Epithelial cell of proximal tubule (primary cell): ENCODE results near the gene CEBPB. TPM values are rescaled to one million over a fixed set of nuclear protein-coding genes. Genes with fewer than 3 reads are reported as not detected.

ENCODE experiments used
- DNase-seq: peaks from one replicate; pipeline ENCODE4 v3.0.0-alpha.2; 2011; ENCODE audit warnings: low read depth
- H3K4me3 ChIP-seq: 2 replicates; pipeline ENCODE4 v1.5.1; 2011; ENCODE audit warnings: low read depth, mild to moderate bottlenecking, low read length
- CTCF ChIP-seq: conservative IDR thresholded peaks from 2 replicates; pipeline ENCODE4 v1.5.1; 2012; ENCODE audit warnings: low read depth, mild to moderate bottlenecking, low read length
- total RNA-seq: library from RNA; depleted of rRNA; stranded (reverse); fragments of >200 nt; gene quantifications from 2 replicates; pipeline ENCODE4 v1.2.3, GENCODE V29; 2015

CEBPB gene
- total RNA-seq, 1 donor from 2014 or later: 24.9 TPM

GRCh38 chr20:50146214-50146613 lies 44.4 kb upstream of the CEBPB start:
- no peak for DNase-seq
- TF ChIP-seq CTCF: no peak
- no peak overlapping the region for H3K4me3 ChIP-seq

DNA sequence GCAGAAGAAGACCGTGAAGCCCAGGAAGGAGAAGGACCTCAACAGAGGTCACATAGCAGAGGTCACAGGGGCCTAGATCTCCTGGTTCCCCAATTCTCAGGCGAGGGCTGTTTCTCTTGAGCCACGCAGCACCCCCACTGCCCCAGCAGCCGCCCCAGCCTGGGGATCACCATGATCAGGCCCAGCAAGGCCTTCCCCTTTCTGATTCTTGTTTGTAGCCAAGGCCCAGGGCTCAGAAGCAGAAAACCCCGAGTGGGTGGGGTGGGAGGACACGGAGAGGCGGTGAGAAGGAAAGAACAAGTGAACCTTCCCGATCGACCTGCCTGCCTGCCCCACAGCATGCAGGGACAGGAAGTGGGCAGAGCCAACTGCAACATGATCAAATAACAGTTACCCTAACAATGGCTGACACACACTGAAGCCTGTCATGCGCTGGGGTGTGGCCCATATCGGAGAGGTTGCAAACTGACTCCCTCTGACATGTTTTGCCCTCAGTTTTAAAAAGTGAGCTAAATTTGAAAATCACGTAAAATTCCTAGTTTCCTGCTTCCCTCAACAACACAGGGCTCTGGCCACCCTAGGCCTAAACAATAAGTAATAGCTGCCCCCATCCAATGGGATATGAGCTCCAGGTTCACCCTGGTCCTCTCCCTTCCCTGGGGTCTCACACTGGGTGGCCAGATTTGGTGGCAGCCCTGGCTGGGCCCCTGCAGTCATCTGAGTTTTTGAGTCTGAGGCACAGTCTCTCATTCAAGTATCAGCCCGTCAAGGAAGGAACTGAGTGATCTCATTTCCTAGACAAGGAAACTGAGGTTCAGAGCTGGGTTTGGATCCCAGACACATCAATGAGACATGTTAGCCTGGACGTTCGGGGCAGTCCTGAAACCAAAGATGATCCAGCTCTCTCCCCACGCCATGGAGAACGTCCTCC lies 43.6 kb upstream of the CEBPB start:
- no peak for DNase-seq
- no peak for TF ChIP-seq CTCF
- no peak overlapping the region for H3K4me3 ChIP-seq

DNA sequence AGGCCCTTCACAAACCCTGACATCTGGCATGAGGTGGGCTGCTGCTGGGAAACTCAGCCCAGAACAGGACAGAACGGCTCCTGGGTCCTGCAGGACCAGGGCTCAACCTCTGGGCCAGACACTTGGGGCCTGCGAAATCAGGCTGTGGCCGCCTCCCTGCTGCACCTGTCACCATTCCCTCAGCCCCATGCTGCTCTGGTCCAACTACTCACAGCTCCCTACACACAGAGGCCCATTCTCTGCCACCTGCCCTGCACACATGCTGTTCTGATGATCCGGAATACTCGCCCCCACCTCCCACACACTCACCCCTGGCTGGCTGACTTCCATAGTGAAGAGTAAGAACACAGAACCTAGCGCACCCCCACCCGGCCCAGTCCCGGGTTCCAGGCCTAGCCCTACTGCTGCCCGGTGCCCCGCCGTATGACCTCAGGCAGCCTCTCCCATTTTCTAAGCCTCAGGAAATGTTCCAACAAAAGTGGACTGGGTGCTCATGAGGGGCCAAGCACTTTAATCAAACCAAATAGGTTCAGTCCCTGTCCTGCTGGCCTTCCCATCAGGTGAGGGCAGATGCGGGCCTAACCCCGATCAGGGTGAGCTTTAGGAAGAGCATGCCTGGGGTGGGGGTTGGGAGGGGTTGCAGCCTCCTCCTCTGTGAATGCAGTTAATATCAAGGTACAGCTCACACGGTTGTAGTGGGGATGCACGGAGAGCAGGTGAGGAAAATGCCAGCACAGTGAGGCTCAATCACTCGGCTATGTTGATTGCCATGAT lies 41.0 kb upstream of the CEBPB start:
- no peak for DNase-seq
- TF ChIP-seq CTCF: no peak
- H3K4me3 ChIP-seq: no peak overlapping the region

DNA sequence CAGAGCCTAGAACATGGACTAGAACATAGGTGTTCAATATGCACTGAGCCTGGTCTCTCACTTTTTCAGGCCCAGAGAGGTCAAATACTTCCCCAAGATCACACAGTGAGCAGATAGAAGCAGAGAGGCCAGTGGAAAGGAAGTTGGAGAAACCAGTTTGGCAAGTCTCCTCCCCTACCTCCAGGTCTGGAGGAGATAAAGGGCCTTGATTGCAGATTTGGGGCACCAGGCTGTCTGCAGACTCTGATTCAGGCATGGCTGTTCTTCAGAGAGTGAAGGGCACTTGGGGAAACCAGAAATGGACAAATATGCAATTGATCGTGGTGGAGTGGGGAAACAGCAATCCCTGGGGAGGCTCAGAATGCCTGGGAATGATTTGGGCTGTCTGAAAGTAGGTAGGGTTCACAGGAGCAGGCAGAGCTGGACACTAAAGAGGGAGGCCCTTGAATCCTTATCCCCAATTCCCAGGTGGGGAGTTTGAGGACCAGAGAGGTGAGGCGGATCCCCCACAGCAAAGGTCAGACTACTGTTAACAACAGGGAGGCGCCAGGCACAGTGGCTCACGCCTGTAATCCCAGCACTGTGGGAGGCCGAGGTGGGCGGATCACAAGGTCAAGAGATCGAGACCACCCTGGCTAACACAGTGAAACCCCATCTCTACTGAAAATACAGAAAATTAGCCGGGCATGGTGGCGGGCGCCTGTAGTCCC lies 39.4 kb upstream of the CEBPB start:
- no peak for DNase-seq
- H3K4me3 ChIP-seq: no peak overlapping the region
- TF ChIP-seq CTCF: no peak

DNA sequence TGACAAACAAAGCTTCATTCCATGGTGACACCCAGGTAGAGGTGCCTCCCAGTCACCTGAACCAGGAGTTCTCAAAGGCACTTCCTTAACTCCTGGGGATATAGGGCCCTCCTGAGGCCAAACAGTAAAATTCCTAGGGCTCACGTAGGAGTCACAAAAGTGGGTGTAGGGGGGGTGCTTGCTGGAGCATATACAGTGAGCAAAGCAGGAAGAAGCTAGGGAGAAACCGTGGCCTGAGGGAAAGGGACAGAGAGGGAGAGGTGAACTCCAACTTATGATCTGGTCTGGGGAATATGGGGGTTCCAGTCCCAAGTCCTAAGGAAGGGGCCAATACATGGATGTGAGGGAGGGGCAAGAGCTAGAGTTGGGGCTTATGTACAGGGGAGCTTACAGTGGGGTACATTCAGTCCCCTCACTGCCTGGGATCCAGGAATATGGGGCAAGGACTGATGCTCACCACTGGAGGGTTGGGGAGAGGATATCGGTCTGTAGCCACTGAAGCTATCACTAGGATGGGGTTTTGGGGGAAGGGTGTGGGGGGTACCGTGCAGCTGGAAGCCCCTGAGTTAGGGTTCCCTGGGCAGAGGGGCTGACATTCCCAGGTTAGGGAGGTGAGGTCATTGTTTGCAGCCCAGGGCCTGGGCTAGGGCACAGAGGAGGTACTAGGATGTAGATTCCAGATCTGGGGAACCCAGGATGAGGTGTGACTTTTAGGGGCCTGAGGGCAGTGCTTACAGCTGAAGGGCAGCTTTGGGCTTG lies 38.1 kb upstream of the CEBPB start:
- peak overlapping the region; percentile 78 for H3K4me3 ChIP-seq
- TF ChIP-seq CTCF: peak; percentile 44
- peak; percentile 29 for DNase-seq

- peak overlapping the region; percentile 78 for H3K4me3 ChIP-seq
- DNase-seq: no peak
- TF ChIP-seq CTCF: no peak
These were observed 37.5 kb upstream of the CEBPB start for GRCh38 chr20:50153153-50153499.
